Endodermal cell (in vitro differentiated cells): ENCODE results near the gene SGMS1. TPM values are rescaled to one million over a fixed set of nuclear protein-coding genes. Genes with fewer than 3 reads are reported as not detected.
A peak's percentile ranks its signal among the peaks of the same experiment; 100 is the strongest.

Experiments
- DNase-seq: peaks from one replicate; pipeline ENCODE4 v3.0.0-alpha.2; 2017
- H3K27ac ChIP-seq: 2 replicates; pipeline ENCODE4 v1.5.1; 2013; ENCODE audit warnings: mild to moderate bottlenecking, low read depth, low read length, moderate library complexity
- H3K27me3 ChIP-seq: 2 replicates; pipeline ENCODE4 v1.6.1; 2013; ENCODE audit warnings: mild to moderate bottlenecking, low read length, moderate library complexity; ENCODE audit not compliant: insufficient read depth, control insufficient read depth, poor library complexity, severe bottlenecking
- H3K36me3 ChIP-seq: 2 replicates; pipeline ENCODE4 v1.7.0; 2013; ENCODE audit warnings: mild to moderate bottlenecking, low read length, moderate library complexity; ENCODE audit not compliant: control insufficient read depth, insufficient read depth
- H3K4me1 ChIP-seq: one replicate; pipeline ENCODE4 v1.7.0; 2013; ENCODE audit warnings: low read length; ENCODE audit not compliant: control insufficient read depth, insufficient read depth
- H3K4me3 ChIP-seq: 2 replicates; pipeline ENCODE4 v1.5.1; 2013; ENCODE audit warnings: mild to moderate bottlenecking, low read length, moderate library complexity
- H3K9ac ChIP-seq: 2 replicates; pipeline ENCODE4 v1.6.1; 2013; ENCODE audit warnings: mild to moderate bottlenecking, low read length, moderate library complexity; ENCODE audit not compliant: poor library complexity, severe bottlenecking; ENCODE audit errors: extremely low read depth
- H3K9me3 ChIP-seq: 2 replicates; pipeline ENCODE4 v1.6.1; 2013; ENCODE audit warnings: mild to moderate bottlenecking, low read length, moderate library complexity; ENCODE audit not compliant: control insufficient read depth
- H3K27ac Mint-ChIP-seq: 2 replicates; pipeline ENCODE4 v1.8.0; 2020; ENCODE audit warnings: mixed read lengths
- H3K27me3 Mint-ChIP-seq: 2 replicates; pipeline ENCODE4 v1.8.0; 2021; ENCODE audit warnings: mild to moderate bottlenecking, mixed read lengths; ENCODE audit not compliant: insufficient read depth
- H3K36me3 Mint-ChIP-seq: 2 replicates; pipeline ENCODE4 v1.8.0; 2020; ENCODE audit warnings: low read depth, mixed read lengths
- H3K4me1 Mint-ChIP-seq: 2 replicates; pipeline ENCODE4 v1.8.0; 2020; ENCODE audit warnings: mixed read lengths
- H3K4me3 Mint-ChIP-seq: 2 replicates; pipeline ENCODE4 v1.8.0; 2020; ENCODE audit warnings: mild to moderate bottlenecking, moderate library complexity, mixed read lengths
- H3K9me3 Mint-ChIP-seq: 2 replicates; pipeline ENCODE4 v1.8.0; 2020; ENCODE audit warnings: mild to moderate bottlenecking, mixed read lengths
- CTCF ChIP-seq: fragments of 200-600 bp; sonication (generic); conservative IDR thresholded peaks from 2 replicates; pipeline ENCODE4 v1.5.0; 2021; ENCODE audit warnings: antibody characterized with exemption, mild to moderate bottlenecking
- WGBS, 2 experiments: methylation state at CpG; one replicate each; pipeline versions ENCODE4 v1.1.5 to v1.1.7; 2013; ENCODE audit warnings: missing lambda C conversion rate in 2 of 2, mixed read lengths in 1 of 2; ENCODE audit not compliant: insufficient coverage in 1 of 2, insufficient read length in 1 of 2; 5-methylcytosine and 5-hydroxymethylcytosine counted together
- total RNA-seq, 2 donors: library from RNA; stranded (reverse); fragmentation: NEBNext Ultra II Directional in 1 of 2; extraction: Animal tissue kit (Norgen Biotek cat#: 25700) in 1 of 2; gene quantifications; 2 replicates in 1 of 2; 3 replicates in 1 of 2; pipeline ENCODE4 v1.2.1, GENCODE V29; 2021

SGMS1 gene
- total RNA-seq, 2 donors from 2014 or later: 12.0 to 14.3 TPM

- H3K27ac Mint-ChIP-seq: no peak overlapping the region
- Histone ChIP-seq H3K9me3 (no peaks in the 10 kb centered on the region), H3K4me1 (peaks cover under 1% of the 10 kb centered on the region), H3K27ac (no peak overlapping the region), H3K9ac (no peak overlapping the region), H3K36me3 (no peaks in the 10 kb centered on the region), H3K27me3 (no peaks in the 10 kb centered on the region), H3K4me3 (no peak overlapping the region)
- TF ChIP-seq CTCF: no peak
- no peaks in the 10 kb centered on the region for H3K27me3 Mint-ChIP-seq
- H3K4me3 Mint-ChIP-seq: no peak overlapping the region
- WGBS, 2 experiments: 88 to 94% methylated on average over 6 to 10 of the region's 10 CpGs
- no peaks in the 10 kb centered on the region for H3K9me3 Mint-ChIP-seq
- peaks cover 7% of the 10 kb centered on the region for H3K4me1 Mint-ChIP-seq
- peaks cover 6% of the 10 kb centered on the region for H3K36me3 Mint-ChIP-seq
- DNase-seq: no peak
Measured at GRCh38 chr10:50314169-50315071, 309.3 kb downstream of the SGMS1 start.

- Histone ChIP-seq H3K36me3 (no peaks in the 10 kb centered on the region), H3K4me1 (peaks cover 3% of the 10 kb centered on the region), H3K9me3 (no peaks in the 10 kb centered on the region), H3K4me3 (no peak overlapping the region), H3K27me3 (no peaks in the 10 kb centered on the region), H3K27ac (no peak overlapping the region), H3K9ac (no peak overlapping the region)
- Mint-ChIP-seq H3K9me3 (no peaks in the 10 kb centered on the region), H3K4me3 (no peak overlapping the region), H3K27ac (no peak overlapping the region), H3K27me3 (no peaks in the 10 kb centered on the region), H3K36me3 (peaks cover 6% of the 10 kb centered on the region), H3K4me1 (peaks cover 17% of the 10 kb centered on the region)
- WGBS, 2 experiments: 89 to 93% methylated on average over 4 to 10 of the region's 10 CpGs
- no peak for DNase-seq
- TF ChIP-seq CTCF: no peak
Measured at GRCh38 chr10:50312464-50313437, 311.0 kb downstream of the SGMS1 start.

- TF ChIP-seq CTCF: peak; percentile 76
- Mint-ChIP-seq H3K9me3 (no peaks in the 10 kb centered on the region), H3K27me3 (no peaks in the 10 kb centered on the region), H3K4me3 (no peak overlapping the region), H3K36me3 (peaks cover 13% of the 10 kb centered on the region), H3K4me1 (peaks cover 19% of the 10 kb centered on the region), H3K27ac (no peak overlapping the region)
- H3K36me3 ChIP-seq: peaks cover 6% of the 10 kb centered on the region
- H3K27ac ChIP-seq: no peak overlapping the region
- WGBS, 2 experiments: 91 to 93% methylated on average over 3 of the region's 4 CpGs
- H3K9ac ChIP-seq: no peak overlapping the region
- no peaks in the 10 kb centered on the region for H3K27me3 ChIP-seq
- no peak overlapping the region for H3K4me3 ChIP-seq
- H3K9me3 ChIP-seq: no peaks in the 10 kb centered on the region
- H3K4me1 ChIP-seq: peaks cover 3% of the 10 kb centered on the region
- peak; percentile 91 for DNase-seq
Measured at GRCh38 chr10:50310560-50311174, 313.1 kb downstream of the SGMS1 start.
